GM19351 (cell line): ENCODE data around the gene ALG14.

Experiments
- ATAC-seq: cut with Tn5 transposase; IDR thresholded peaks from one replicate; pipeline ENCODE4 v1.9.1; 2021; ENCODE audit warnings: mild to moderate bottlenecking, moderate library complexity; ENCODE audit not compliant: unreplicated experiment

The ALG14 gene

GRCh38 chr1:94935034-94935433 is 137.7 kb downstream of the ALG14 start:
- ATAC-seq, result no peak

- ATAC-seq, result no peak
These were observed 138.2 kb downstream of the ALG14 start for GRCh38 chr1:94934551-94934950.

GRCh38 chr1:94931254-94931841 is 141.4 kb downstream of the ALG14 start:
- ATAC-seq, result no peak

- no peak for ATAC-seq
These were observed 143.2 kb downstream of the ALG14 start for GRCh38 chr1:94929351-94930217.

GRCh38 chr1:94928293-94928939 is 144.3 kb downstream of the ALG14 start:
- no peak for ATAC-seq

GRCh38 chr1:94927405-94928175 is 145.2 kb downstream of the ALG14 start:
- peak; percentile 7 for ATAC-seq

GRCh38 chr1:94926915-94927404 is 145.8 kb downstream of the ALG14 start, which contains the start of gene CNN3:
Gene CNN3, minus strand, starts transcription at chr1:94927110. Its CDS starts 216 bp downstream, at chr1:94926894.
- peak; percentile 81 for ATAC-seq

- ATAC-seq, result peak; percentile 23
These were observed 146.4 kb downstream of the ALG14 start for GRCh38 chr1:94926126-94926914.

- ATAC-seq, result peak; percentile 43
These were observed 147.1 kb downstream of the ALG14 start for GRCh38 chr1:94925561-94926125.

- ATAC-seq, result no peak
These were observed 147.7 kb downstream of the ALG14 start for GRCh38 chr1:94925004-94925403.
